ENCODE data around the gene KIF3A. TPM values are rescaled to one million over a fixed set of nuclear protein-coding genes. Genes with fewer than 3 reads are reported as not detected.
A peak's percentile ranks its signal among the peaks of the same experiment; 100 is the strongest.

The KIF3A gene
- polyA plus RNA-seq, 1 of the 3 experiments (the other 2 are of a cell fraction), result 5.1 TPM

- CTCF ChIA-PET, result interaction anchor here (0.7 to 3.3 kb wide), 12 partner anchors 7 to 220 kb away, joined by 3 to 21 read pairs (median 6); partner anchors contain the start of genes KIF3A and SHROOM1
- H3K4me3 ChIP-seq (ENCODE audit: low read depth in 2 of 2, low read length in 1 of 2), result no peak overlapping the region
- no peaks in the 10 kb centered on the region for H3K9me3 ChIP-seq
- no peaks in the 10 kb centered on the region for H3K79me2 ChIP-seq (ENCODE audit: insufficient read depth)
- peak; percentile 24 for DNase-seq
- 97% methylated on average over 43 of the region's 76 CpGs for WGBS (ENCODE audit: low lambda C conversion rate)
- H3K9me2 ChIP-seq, result no peaks in the 10 kb centered on the region
- H3K27ac ChIP-seq (ENCODE audit: low read depth in 2 of 2, low read length in 1 of 2), result no peak overlapping the region
- no peak overlapping the region for H3K4me2 ChIP-seq
- TF ChIP-seq, protein P1, sequence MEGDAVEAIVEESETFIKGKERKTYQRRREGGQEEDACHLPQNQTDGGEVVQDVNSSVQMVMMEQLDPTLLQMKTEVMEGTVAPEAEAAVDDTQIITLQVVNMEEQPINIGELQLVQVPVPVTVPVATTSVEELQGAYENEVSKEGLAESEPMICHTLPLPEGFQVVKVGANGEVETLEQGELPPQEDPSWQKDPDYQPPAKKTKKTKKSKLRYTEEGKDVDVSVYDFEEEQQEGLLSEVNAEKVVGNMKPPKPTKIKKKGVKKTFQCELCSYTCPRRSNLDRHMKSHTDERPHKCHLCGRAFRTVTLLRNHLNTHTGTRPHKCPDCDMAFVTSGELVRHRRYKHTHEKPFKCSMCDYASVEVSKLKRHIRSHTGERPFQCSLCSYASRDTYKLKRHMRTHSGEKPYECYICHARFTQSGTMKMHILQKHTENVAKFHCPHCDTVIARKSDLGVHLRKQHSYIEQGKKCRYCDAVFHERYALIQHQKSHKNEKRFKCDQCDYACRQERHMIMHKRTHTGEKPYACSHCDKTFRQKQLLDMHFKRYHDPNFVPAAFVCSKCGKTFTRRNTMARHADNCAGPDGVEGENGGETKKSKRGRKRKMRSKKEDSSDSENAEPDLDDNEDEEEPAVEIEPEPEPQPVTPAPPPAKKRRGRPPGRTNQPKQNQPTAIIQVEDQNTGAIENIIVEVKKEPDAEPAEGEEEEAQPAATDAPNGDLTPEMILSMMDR (IDR thresholded peaks at IDR 0.05), result no peak
- TF ChIP-seq POLR2AphosphoS5 (IDR thresholded peaks at IDR 0.05; ENCODE audit: low read depth, low read length) (no peak), RAD21 (IDR thresholded peaks at IDR 0.05; ENCODE audit: low read length) (no peak), SIN3A (IDR thresholded peaks at IDR 0.05; ENCODE audit: borderline replicate concordance, low read depth, low read length) (no peak), RFX5 (IDR thresholded peaks at IDR 0.05; ENCODE audit: low read length) (no peak), RCOR1 (IDR thresholded peaks at IDR 0.05; ENCODE audit: low read length) (no peak), NFIC (IDR thresholded peaks at IDR 0.05; ENCODE audit: borderline replicate concordance) (no peak), GABPA (IDR thresholded peaks at IDR 0.05; ENCODE audit: low read depth) (no peak), FOXJ3 (CRISPR knock-in tag; IDR thresholded peaks at IDR 0.05) (no peak), RXRA (IDR thresholded peaks at IDR 0.05; ENCODE audit: borderline replicate concordance, low read depth) (no peak), MEF2A (IDR thresholded peaks at IDR 0.05; ENCODE audit: borderline replicate concordance, low read depth) (no peak), USF1 (IDR thresholded peaks at IDR 0.05; ENCODE audit: borderline replicate concordance, low read depth) (no peak), JUND (IDR thresholded peaks at IDR 0.05) (no peak), NRF1 (IDR thresholded peaks at IDR 0.05; ENCODE audit: low read depth, low read length) (no peak), TCF12 (IDR thresholded peaks at IDR 0.05) (no peak)
- TF ChIP-seq, protein P2, sequence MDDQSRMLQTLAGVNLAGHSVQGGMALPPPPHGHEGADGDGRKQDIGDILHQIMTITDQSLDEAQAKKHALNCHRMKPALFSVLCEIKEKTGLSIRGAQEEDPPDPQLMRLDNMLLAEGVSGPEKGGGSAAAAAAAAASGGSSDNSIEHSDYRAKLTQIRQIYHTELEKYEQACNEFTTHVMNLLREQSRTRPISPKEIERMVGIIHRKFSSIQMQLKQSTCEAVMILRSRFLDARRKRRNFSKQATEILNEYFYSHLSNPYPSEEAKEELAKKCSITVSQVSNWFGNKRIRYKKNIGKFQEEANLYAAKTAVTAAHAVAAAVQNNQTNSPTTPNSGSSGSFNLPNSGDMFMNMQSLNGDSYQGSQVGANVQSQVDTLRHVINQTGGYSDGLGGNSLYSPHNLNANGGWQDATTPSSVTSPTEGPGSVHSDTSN (IDR thresholded peaks at IDR 0.05), result no peak
- POLR2A ChIA-PET, result interaction anchor here (0.7 kb wide), 1 partner anchor 118 kb away, joined by 3 read pairs; the partner anchor contains the start of genes GDF9 and UQCRQ
- H3K4me1 ChIP-seq (ENCODE audit: control insufficient read depth in 1 of 2, insufficient read depth in 2 of 2, low read depth in 1 of 2, low read length in 1 of 2), result no peaks in the 10 kb centered on the region; a peak in 1 of 4 replicates
- H2AFZ ChIP-seq (ENCODE audit: low read depth), result no peak overlapping the region
- H3K9ac ChIP-seq, result no peak overlapping the region
- no peaks in the 10 kb centered on the region for H3K27me3 ChIP-seq (ENCODE audit: insufficient read depth)
- no peaks in the 10 kb centered on the region for H3F3A ChIP-seq (replicated peaks; ENCODE audit: insufficient read depth)
- no peaks in the 10 kb centered on the region for H3K36me3 ChIP-seq (replicated peaks in 1 of 2; ENCODE audit: control insufficient read depth in 1 of 2, insufficient read depth in 2 of 2, low read length in 1 of 2)
- no peaks in the 10 kb centered on the region for H4K20me1 ChIP-seq (ENCODE audit: insufficient read depth)
Observed at GRCh38 chr5:132747616-132748440, 10.5 kb upstream of the KIF3A start.

Data from SK-N-SH (cell line).